Keratinocyte (primary cell): ENCODE data around the gene PALMD. TPM values are rescaled to one million over a fixed set of nuclear protein-coding genes. Genes with fewer than 3 reads are reported as not detected.

ENCODE experiments used
- DNase-seq: peaks from one replicate; pipeline ENCODE4 v3.0.0-alpha.2; 2011; ENCODE audit warnings: low read depth, missing footprints, low spot score
- FAIRE-seq: peaks from 2 replicates; lab custom pipeline; 2011; peaks lifted over from hg19 to GRCh38; lab: Jason Lieb, UNC
- H2AFZ ChIP-seq: 2 replicates; pipeline ENCODE4 v1.6.0; 2012; ENCODE audit warnings: low read length, control low read depth, inconsistent platforms; ENCODE audit not compliant: control insufficient read depth
- H3K27ac ChIP-seq: 2 replicates; pipeline ENCODE4 v1.5.1; 2011; ENCODE audit warnings: low read length; ENCODE audit not compliant: control insufficient read depth, insufficient read depth
- H3K27me3 ChIP-seq: 3 replicates; pipeline ENCODE4 v1.6.0; 2011; ENCODE audit warnings: low read length; ENCODE audit not compliant: control insufficient read depth, insufficient read depth; ENCODE audit errors: extremely low read depth
- H3K36me3 ChIP-seq, 2 experiments: 2 replicates in 1 of 2; 3 replicates in 1 of 2; pipeline ENCODE4 v1.5.1; 2011; ENCODE audit warnings: low read length in 2 of 2, mild to moderate bottlenecking in 1 of 2; ENCODE audit not compliant: control insufficient read depth in 2 of 2, insufficient read depth in 2 of 2; ENCODE audit errors: extremely low read depth in 1 of 2
- H3K4me1 ChIP-seq: 3 replicates; pipeline ENCODE4 v1.5.1; 2011; ENCODE audit warnings: low read length; ENCODE audit not compliant: control insufficient read depth, insufficient read depth; ENCODE audit errors: extremely low read depth
- H3K4me2 ChIP-seq: 3 replicates; pipeline ENCODE4 v1.6.0; 2011; ENCODE audit warnings: low read depth, low read length; ENCODE audit not compliant: control insufficient read depth, insufficient read depth; ENCODE audit errors: extremely low read depth
- H3K4me3 ChIP-seq, 3 experiments: fragments of 200-600 bp in 1 of 3; sonication (generic) in 1 of 3; 2 replicates in 2 of 3; 3 replicates in 1 of 3; pipeline ENCODE4 v1.5.1; 2011 to 2016; ENCODE audit warnings: low read length in 3 of 3, mild to moderate bottlenecking in 3 of 3, control low read depth in 2 of 3, inconsistent platforms in 1 of 3, low read depth in 1 of 3, mixed read lengths in 1 of 3, mixed run types in 1 of 3, moderate library complexity in 1 of 3; ENCODE audit not compliant: control insufficient read depth in 2 of 3, insufficient read depth in 2 of 3; ENCODE audit errors: extremely low read depth in 1 of 3
- H3K79me2 ChIP-seq: 2 replicates; pipeline ENCODE4 v1.6.0; 2012; ENCODE audit warnings: low read length; ENCODE audit not compliant: control insufficient read depth, insufficient read depth
- H3K9ac ChIP-seq: 3 replicates; pipeline ENCODE4 v1.6.0; 2011; ENCODE audit warnings: low read length; ENCODE audit not compliant: control insufficient read depth, insufficient read depth; ENCODE audit errors: extremely low read depth
- H3K9me1 ChIP-seq: 3 replicates; pipeline ENCODE4 v1.6.0; 2011; ENCODE audit warnings: low read length; ENCODE audit not compliant: control insufficient read depth, insufficient read depth; ENCODE audit errors: extremely low read depth
- H3K9me3 ChIP-seq: 2 replicates; pipeline ENCODE4 v1.5.1; 2012; ENCODE audit warnings: low read depth, low read length; ENCODE audit not compliant: control insufficient read depth
- H4K20me1 ChIP-seq: 3 replicates; pipeline ENCODE4 v1.6.0; 2011; ENCODE audit warnings: low read length; ENCODE audit not compliant: control insufficient read depth, insufficient read depth; ENCODE audit errors: extremely low read depth
- EZH2 ChIP-seq: IDR thresholded peaks from one replicate; pipeline ENCODE4 v1.6.1; 2012; ENCODE audit warnings: inconsistent platforms, mild to moderate bottlenecking, low read length, moderate library complexity
- dilution Hi-C: fragments of 300-500 bp; cut with MboI; formaldehyde crosslinking; loops from one replicate; pipeline ENCODE4 v1.7.0; 2020; ENCODE audit warnings: low sequenced_read_pairs; ENCODE audit not compliant: extremely low pct_ligation_motif_present
- polyA plus RNA-seq, 5 experiments: library from polyadenylated mRNA; depleted of rRNA in 3 of 5; stranded (reverse) in 3 of 5; stranded (forward) in 1 of 5; unstranded in 1 of 5; fragments of >200 nt; gene quantifications; 1 replicate in 1 of 5; 2 replicates in 3 of 5; 3 replicates in 1 of 5; pipeline versions ENCODE4 v1.2.1 to v1.2.3, GENCODE V29; 2011 to 2012; ENCODE audit warnings: missing spikeins in 2 of 5, low read depth in 1 of 5, low replicate concordance in 1 of 5
- TF ChIP-seq, protein P1 (sequence below), 3 experiments: IDR thresholded peaks in 1 of 3; conservative IDR thresholded peaks in 1 of 3; optimal IDR thresholded peaks in 1 of 3; 2 replicates in 2 of 3; 3 replicates in 1 of 3; pipeline versions ENCODE3 to v1.5.1; 2011; ENCODE audit warnings: low read length in 3 of 3, mild to moderate bottlenecking in 3 of 3, moderate library complexity in 2 of 3, control low read depth in 1 of 3, inconsistent platforms in 1 of 3; ENCODE audit not compliant: insufficient read depth in 2 of 3; ENCODE audit errors: extremely low read depth in 1 of 3

PALMD gene
- polyA plus RNA-seq, 1 donor (not counting 4 experiments of a cell fraction or from before 2014, with no cell fraction given), result 6.8 TPM

DNA sequence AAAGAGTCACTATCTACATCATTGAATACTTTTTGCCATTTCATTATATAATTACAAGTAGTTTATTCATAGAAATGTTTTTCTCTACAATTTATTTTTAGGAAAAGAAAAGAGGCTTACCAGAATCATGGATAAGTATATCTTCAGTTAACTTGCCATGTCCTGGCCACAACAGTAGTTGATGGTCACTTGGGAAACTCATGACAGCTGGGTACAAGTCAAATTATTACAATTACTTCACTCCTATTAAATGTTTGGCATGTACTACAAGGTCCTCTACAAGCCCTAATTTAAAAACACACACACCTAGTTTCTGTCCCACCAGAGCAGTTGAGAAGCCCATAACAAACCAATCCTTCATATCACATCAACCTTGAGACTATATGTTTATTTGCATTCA, 29.4 kb downstream of the PALMD start:
- Histone ChIP-seq H3K9me3 (no peaks in the 10 kb centered on the region), H2AFZ (no peak overlapping the region), H3K27me3 (no peaks in the 10 kb centered on the region), H3K79me2 (no peaks in the 10 kb centered on the region), H3K27ac (no peak overlapping the region), H3K9me1 (no peaks in the 10 kb centered on the region), H3K4me1 (no peaks in the 10 kb centered on the region), H3K9ac (no peak overlapping the region), H3K4me2 (no peak overlapping the region), H3K4me3 (no peak overlapping the region), H3K36me3 (no peaks in the 10 kb centered on the region), H4K20me1 (no peaks in the 10 kb centered on the region)
- DNase-seq, result no peak
- no peak for FAIRE-seq
- dilution Hi-C loops, result no loop called here
- TF ChIP-seq, protein P1, sequence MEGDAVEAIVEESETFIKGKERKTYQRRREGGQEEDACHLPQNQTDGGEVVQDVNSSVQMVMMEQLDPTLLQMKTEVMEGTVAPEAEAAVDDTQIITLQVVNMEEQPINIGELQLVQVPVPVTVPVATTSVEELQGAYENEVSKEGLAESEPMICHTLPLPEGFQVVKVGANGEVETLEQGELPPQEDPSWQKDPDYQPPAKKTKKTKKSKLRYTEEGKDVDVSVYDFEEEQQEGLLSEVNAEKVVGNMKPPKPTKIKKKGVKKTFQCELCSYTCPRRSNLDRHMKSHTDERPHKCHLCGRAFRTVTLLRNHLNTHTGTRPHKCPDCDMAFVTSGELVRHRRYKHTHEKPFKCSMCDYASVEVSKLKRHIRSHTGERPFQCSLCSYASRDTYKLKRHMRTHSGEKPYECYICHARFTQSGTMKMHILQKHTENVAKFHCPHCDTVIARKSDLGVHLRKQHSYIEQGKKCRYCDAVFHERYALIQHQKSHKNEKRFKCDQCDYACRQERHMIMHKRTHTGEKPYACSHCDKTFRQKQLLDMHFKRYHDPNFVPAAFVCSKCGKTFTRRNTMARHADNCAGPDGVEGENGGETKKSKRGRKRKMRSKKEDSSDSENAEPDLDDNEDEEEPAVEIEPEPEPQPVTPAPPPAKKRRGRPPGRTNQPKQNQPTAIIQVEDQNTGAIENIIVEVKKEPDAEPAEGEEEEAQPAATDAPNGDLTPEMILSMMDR (optimal IDR thresholded peaks at IDR 0.05 in 1 of 3, IDR thresholded peaks at IDR 0.05 in 1 of 3, conservative IDR thresholded peaks at IDR 0.05 in 1 of 3; ENCODE audit: extremely low read depth in 1 of 3, insufficient read depth in 2 of 3, low read length in 3 of 3), result no peak
- no peak for TF ChIP-seq EZH2

DNA sequence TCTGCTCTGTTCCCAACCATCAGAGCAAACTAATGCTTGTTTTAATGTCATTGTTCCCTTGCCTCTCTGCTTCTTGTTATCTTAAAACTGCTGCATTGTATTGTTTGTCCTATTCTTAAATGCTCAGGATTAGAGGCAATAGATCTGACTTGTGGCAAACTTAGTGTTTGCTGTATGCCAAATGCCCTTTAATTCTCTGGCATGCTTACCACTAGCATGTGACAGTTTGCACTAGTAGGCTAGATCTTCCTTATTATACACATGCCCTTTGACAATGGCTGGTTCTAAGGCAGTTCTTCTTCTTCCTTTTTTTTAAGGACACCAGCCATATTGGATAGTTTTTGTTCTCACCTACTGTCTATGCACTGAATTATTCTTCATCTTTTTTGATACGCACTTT, 30.1 kb downstream of the PALMD start:
- Histone ChIP-seq H3K4me1 (no peaks in the 10 kb centered on the region), H3K4me3 (no peak overlapping the region), H3K9me1 (no peaks in the 10 kb centered on the region), H3K27me3 (no peaks in the 10 kb centered on the region), H3K9ac (no peak overlapping the region), H3K36me3 (no peaks in the 10 kb centered on the region), H4K20me1 (no peaks in the 10 kb centered on the region), H3K9me3 (no peaks in the 10 kb centered on the region), H3K79me2 (no peaks in the 10 kb centered on the region), H3K4me2 (no peak overlapping the region), H2AFZ (no peak overlapping the region), H3K27ac (no peak overlapping the region)
- FAIRE-seq (no peak), DNase-seq (no peak)
- no peak for TF ChIP-seq EZH2
- TF ChIP-seq, protein P1 (optimal IDR thresholded peaks at IDR 0.05 in 1 of 3, IDR thresholded peaks at IDR 0.05 in 1 of 3, conservative IDR thresholded peaks at IDR 0.05 in 1 of 3; ENCODE audit: extremely low read depth in 1 of 3, insufficient read depth in 2 of 3, low read length in 3 of 3), result no peak
- dilution Hi-C loops, result no loop called here
